ENCODE data around the gene SLC27A3. TPM values are rescaled to one million over a fixed set of nuclear protein-coding genes. Genes with fewer than 3 reads are reported as not detected.
A peak's percentile ranks its signal among the peaks of the same experiment; 100 is the strongest.

The SLC27A3 gene
- total and polyA plus RNA-seq, 10 of the 15 experiments (the other 5 are each of a cell fraction or from before 2014, with no cell fraction given) = 2.6 to 18.1 (median 8.3) TPM

DNA sequence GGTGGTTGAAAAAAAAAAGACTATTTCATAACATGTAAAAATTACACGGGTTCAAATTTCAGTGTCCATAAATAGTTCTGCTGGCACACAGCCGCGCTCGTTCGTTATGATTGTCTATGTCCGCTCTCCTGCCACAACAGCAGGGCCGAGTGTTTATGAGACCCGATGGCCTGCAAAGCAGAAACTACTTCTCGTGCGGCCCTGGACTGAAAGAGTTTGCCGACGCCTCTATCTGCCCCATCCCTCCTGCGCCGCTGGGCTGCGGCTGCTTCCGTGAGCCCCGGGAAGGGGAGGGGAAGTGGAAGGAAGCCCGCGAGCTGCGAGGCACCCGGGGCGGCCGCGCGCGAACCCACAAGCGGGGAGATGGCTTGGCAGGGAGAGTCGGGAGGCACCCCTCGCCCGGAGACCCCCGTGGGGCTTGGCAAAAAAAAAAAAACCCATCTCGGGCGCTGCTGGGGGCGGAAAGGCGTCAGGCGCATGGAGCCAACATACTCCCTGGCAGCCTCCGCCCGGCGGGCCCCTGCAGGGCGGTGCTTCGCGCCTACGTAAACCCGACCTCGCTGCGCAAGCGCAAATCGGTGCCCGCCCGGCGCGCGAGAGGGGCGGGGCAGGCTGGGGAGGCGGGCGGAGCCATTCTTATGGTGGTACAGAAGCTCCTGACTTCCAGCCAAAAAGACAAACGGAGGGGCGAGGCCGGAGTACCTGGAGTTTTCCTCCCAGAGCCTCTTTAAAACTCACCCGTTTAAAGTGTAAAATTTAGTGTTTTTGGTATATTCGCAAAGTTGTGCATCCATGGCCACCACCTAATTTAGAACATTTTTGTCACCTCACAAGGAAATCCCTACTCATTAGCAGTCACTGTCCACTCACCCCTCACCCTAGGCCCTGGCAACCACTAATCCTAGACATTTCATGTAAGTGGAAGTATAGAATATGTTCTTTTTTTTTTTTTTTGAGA, 8.3 kb downstream of the SLC27A3 start (continued):
- TF ChIP-seq, protein P1, sequence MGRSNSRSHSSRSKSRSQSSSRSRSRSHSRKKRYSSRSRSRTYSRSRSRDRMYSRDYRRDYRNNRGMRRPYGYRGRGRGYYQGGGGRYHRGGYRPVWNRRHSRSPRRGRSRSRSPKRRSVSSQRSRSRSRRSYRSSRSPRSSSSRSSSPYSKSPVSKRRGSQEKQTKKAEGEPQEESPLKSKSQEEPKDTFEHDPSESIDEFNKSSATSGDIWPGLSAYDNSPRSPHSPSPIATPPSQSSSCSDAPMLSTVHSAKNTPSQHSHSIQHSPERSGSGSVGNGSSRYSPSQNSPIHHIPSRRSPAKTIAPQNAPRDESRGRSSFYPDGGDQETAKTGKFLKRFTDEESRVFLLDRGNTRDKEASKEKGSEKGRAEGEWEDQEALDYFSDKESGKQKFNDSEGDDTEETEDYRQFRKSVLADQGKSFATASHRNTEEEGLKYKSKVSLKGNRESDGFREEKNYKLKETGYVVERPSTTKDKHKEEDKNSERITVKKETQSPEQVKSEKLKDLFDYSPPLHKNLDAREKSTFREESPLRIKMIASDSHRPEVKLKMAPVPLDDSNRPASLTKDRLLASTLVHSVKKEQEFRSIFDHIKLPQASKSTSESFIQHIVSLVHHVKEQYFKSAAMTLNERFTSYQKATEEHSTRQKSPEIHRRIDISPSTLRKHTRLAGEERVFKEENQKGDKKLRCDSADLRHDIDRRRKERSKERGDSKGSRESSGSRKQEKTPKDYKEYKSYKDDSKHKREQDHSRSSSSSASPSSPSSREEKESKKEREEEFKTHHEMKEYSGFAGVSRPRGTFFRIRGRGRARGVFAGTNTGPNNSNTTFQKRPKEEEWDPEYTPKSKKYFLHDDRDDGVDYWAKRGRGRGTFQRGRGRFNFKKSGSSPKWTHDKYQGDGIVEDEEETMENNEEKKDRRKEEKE (IDR thresholded peaks at IDR 0.05) = no peak
- no peak for TF ChIP-seq HDAC6 (IDR thresholded peaks at IDR 0.05; ENCODE audit: unreplicated experiment)
- TF ChIP-seq RAD51 (IDR thresholded peaks at IDR 0.05) = no peak
- peak; percentile 69 for TF ChIP-seq CREB1 (IDR thresholded peaks at IDR 0.05; ENCODE audit: low read depth)
- TF ChIP-seq, protein P2, sequence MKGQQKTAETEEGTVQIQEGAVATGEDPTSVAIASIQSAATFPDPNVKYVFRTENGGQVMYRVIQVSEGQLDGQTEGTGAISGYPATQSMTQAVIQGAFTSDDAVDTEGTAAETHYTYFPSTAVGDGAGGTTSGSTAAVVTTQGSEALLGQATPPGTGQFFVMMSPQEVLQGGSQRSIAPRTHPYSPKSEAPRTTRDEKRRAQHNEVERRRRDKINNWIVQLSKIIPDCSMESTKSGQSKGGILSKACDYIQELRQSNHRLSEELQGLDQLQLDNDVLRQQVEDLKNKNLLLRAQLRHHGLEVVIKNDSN (IDR thresholded peaks at IDR 0.05; ENCODE audit: borderline replicate concordance, extremely low read length, insufficient read depth, low read depth, low read length) = no peak
- peak; percentile 71; the same call in 1 of the 2 replicates for TF ChIP-seq SMAD5 (IDR thresholded peaks at IDR 0.05; ENCODE audit: low read depth)
- TF ChIP-seq, protein P3, sequence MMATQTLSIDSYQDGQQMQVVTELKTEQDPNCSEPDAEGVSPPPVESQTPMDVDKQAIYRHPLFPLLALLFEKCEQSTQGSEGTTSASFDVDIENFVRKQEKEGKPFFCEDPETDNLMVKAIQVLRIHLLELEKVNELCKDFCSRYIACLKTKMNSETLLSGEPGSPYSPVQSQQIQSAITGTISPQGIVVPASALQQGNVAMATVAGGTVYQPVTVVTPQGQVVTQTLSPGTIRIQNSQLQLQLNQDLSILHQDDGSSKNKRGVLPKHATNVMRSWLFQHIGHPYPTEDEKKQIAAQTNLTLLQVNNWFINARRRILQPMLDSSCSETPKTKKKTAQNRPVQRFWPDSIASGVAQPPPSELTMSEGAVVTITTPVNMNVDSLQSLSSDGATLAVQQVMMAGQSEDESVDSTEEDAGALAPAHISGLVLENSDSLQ (IDR thresholded peaks at IDR 0.05) = no peak
- TF ChIP-seq, protein P4, sequence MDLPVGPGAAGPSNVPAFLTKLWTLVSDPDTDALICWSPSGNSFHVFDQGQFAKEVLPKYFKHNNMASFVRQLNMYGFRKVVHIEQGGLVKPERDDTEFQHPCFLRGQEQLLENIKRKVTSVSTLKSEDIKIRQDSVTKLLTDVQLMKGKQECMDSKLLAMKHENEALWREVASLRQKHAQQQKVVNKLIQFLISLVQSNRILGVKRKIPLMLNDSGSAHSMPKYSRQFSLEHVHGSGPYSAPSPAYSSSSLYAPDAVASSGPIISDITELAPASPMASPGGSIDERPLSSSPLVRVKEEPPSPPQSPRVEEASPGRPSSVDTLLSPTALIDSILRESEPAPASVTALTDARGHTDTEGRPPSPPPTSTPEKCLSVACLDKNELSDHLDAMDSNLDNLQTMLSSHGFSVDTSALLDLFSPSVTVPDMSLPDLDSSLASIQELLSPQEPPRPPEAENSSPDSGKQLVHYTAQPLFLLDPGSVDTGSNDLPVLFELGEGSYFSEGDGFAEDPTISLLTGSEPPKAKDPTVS (IDR thresholded peaks at IDR 0.05; ENCODE audit: low read depth, low read length) = no peak
- TF ChIP-seq SPI1 (IDR thresholded peaks at IDR 0.05; ENCODE audit: borderline replicate concordance, insufficient read depth, low read depth, low read length) = peak; percentile 76
- TF ChIP-seq ATF7 (IDR thresholded peaks at IDR 0.05; ENCODE audit: low read depth) = no peak
- TF ChIP-seq RELA (IDR thresholded peaks at IDR 0.05; ENCODE audit: borderline replicate concordance, partially characterized antibody) = no peak
- TF ChIP-seq PAX8 (IDR thresholded peaks at IDR 0.05) = no peak
- TF ChIP-seq, protein P5, sequence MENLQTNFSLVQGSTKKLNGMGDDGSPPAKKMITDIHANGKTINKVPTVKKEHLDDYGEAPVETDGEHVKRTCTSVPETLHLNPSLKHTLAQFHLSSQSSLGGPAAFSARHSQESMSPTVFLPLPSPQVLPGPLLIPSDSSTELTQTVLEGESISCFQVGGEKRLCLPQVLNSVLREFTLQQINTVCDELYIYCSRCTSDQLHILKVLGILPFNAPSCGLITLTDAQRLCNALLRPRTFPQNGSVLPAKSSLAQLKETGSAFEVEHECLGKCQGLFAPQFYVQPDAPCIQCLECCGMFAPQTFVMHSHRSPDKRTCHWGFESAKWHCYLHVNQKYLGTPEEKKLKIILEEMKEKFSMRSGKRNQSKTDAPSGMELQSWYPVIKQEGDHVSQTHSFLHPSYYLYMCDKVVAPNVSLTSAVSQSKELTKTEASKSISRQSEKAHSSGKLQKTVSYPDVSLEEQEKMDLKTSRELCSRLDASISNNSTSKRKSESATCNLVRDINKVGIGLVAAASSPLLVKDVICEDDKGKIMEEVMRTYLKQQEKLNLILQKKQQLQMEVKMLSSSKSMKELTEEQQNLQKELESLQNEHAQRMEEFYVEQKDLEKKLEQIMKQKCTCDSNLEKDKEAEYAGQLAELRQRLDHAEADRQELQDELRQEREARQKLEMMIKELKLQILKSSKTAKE (IDR thresholded peaks at IDR 0.05; ENCODE audit: low read depth, poor library complexity, severe bottlenecking) = no peak
- TF ChIP-seq POLR2AphosphoS2 (IDR thresholded peaks at IDR 0.05; ENCODE audit: low read depth, low read length) = peak; percentile 89
- TF ChIP-seq RBBP5 (conservative IDR thresholded peaks at IDR 0.05) = no peak
- 0 out of 2 replicates have a peak, but pooled peaks have one; percentile 70 for TF ChIP-seq DPF2 (IDR thresholded peaks at IDR 0.05)
- TF ChIP-seq FOS (IDR thresholded peaks at IDR 0.05; ENCODE audit: borderline replicate concordance, extremely low read depth, insufficient read length) = no peak
- no peak for TF ChIP-seq JUND (IDR thresholded peaks at IDR 0.05; ENCODE audit: low read depth, low read length)

Data from GM12878 (cell line).